Uterus (tissue), 4 donors: ENCODE results near the gene NUP88. TPM values are rescaled to one million over a fixed set of nuclear protein-coding genes. Genes with fewer than 3 reads are reported as not detected.
A peak's percentile ranks its signal among the peaks of the same experiment; 100 is the strongest.
"Not testable (repeated sequence)": the region's sequence is repeated elsewhere in the genome, so short reads cannot be mapped to it uniquely, and the experiment has no call there.

Source experiments
- DNase-seq, 2 donors: peaks; one replicate each; pipeline ENCODE4 v3.0.0-alpha.2; 2019 to 2020
- H3K27ac ChIP-seq, 2 donors: fragments of 200-600 bp; sonication (generic); 1 replicate in 1 of 2; 2 replicates in 1 of 2; pipeline ENCODE4 v1.5.1; 2016 to 2018
- H3K27me3 ChIP-seq, 2 donors: fragments of 200-600 bp; sonication (generic); one replicate each; pipeline ENCODE4 v1.5.1; 2018 to 2019; ENCODE audit warnings: control low read depth in 1 of 2
- H3K36me3 ChIP-seq, 2 donors: fragments of 200-600 bp; sonication (generic); one replicate each; pipeline ENCODE4 v1.5.1; 2019; ENCODE audit warnings: control low read depth in 1 of 2
- H3K4me1 ChIP-seq, 2 donors: fragments of 200-600 bp; sonication (generic); one replicate each; pipeline ENCODE4 v1.5.1; 2018 to 2019; ENCODE audit warnings: control low read depth in 1 of 2
- H3K4me3 ChIP-seq, 2 donors: fragments of 200-600 bp; sonication (generic); 1 replicate in 1 of 2; 2 replicates in 1 of 2; pipeline ENCODE4 v1.5.1; 2018 to 2019; ENCODE audit warnings: mild to moderate bottlenecking in 1 of 2
- H3K9me3 ChIP-seq, 2 donors: fragments of 200-600 bp; sonication (generic); one replicate each; pipeline ENCODE4 v1.5.1; 2019; ENCODE audit warnings: control low read depth in 1 of 2
- CTCF ChIP-seq, 4 experiments: fragments of 200-600 bp in 2 of 4; fragments of 450-650 bp in 2 of 4; sonication (generic) in 2 of 4; IDR thresholded peaks; one replicate each; pipeline ENCODE4 v1.5.1; 2016 to 2019; ENCODE audit warnings: antibody characterized with exemption in 4 of 4, mild to moderate bottlenecking in 2 of 4, moderate library complexity in 1 of 4
- POLR2A ChIP-seq, 2 donors: fragments of 450-650 bp; IDR thresholded peaks; one replicate each; pipeline ENCODE4 v1.6.1; 2016; ENCODE audit warnings: antibody characterized with exemption in 2 of 2, mild to moderate bottlenecking in 1 of 2, moderate library complexity in 1 of 2
- intact Hi-C: fragments of 100-400 bp; cut with DNase I; formaldehyde crosslinking; loops from one replicate; pipeline ENCODE4 v1.15.1; 2023; ENCODE audit warnings: low total_unique reads
- total RNA-seq, 4 donors: library from RNA; depleted of rRNA in 3 of 4; stranded (reverse); fragments of >200 nt in 3 of 4; gene quantifications; one replicate each; pipeline versions ENCODE4 v1.1.0 to v1.2.4, GENCODE V29; 2014 to 2023
- donor health status: DM: yes; HTN: yes; CAD: no.

NUP88 gene
- total RNA-seq, 4 donors from 2014 or later = 24.7 to 69.8 (median 52.3) TPM

- H3K36me3 ChIP-seq = no peaks in the 10 kb centered on the region
- intact Hi-C loops = no loop called here
- H3K27ac ChIP-seq = peak overlapping the region; percentile 67 to 69
Measured at GRCh38 chr17:5437721-5438317, 18.4 kb upstream of the NUP88 start.

GRCh38 chr17:5435781-5436315, 16.4 kb upstream of the NUP88 start:
- intact Hi-C loops, H3K27ac ChIP-seq, H3K9me3 ChIP-seq, H3K4me1 ChIP-seq, DNase-seq, H3K36me3 ChIP-seq, H3K4me3 ChIP-seq, H3K27me3 ChIP-seq: not testable (repeated sequence)

More at GRCh38 chr17:5437721-5438317, 18.4 kb upstream of the NUP88 start:
- no peak for DNase-seq
- Histone ChIP-seq H3K4me3 (peak overlapping the region; percentile 47 to 95), H3K9me3 (no peaks in the 10 kb centered on the region), H3K27me3 (no peaks in the 10 kb centered on the region), H3K4me1 (peaks cover 5 to 7% of the 10 kb centered on the region in 2 donors)
- TF ChIP-seq POLR2A (IDR thresholded peaks at IDR 0.05) (no peak), CTCF (IDR thresholded peaks at IDR 0.05) (no peak)

GRCh38 chr17:5434984-5435383, 15.5 kb upstream of the NUP88 start:
- TF ChIP-seq POLR2A (IDR thresholded peaks at IDR 0.05) = no peak
- TF ChIP-seq CTCF (IDR thresholded peaks at IDR 0.05) = no peak
- no peak overlapping the region for H3K4me3 ChIP-seq
- no peak overlapping the region for H3K27ac ChIP-seq
- no peaks in the 10 kb centered on the region for H3K27me3 ChIP-seq
- DNase-seq = no peak
- no peaks in the 10 kb centered on the region for H3K9me3 ChIP-seq
- no peaks in the 10 kb centered on the region for H3K36me3 ChIP-seq
- intact Hi-C loops = no loop called here
- H3K4me1 ChIP-seq = peaks cover 5 to 7% of the 10 kb centered on the region in 2 donors

GRCh38 chr17:5431949-5432556, 12.6 kb upstream of the NUP88 start:
- Histone ChIP-seq H3K36me3 (no peaks in the 10 kb centered on the region), H3K4me1 (no peaks in the 10 kb centered on the region), H3K9me3 (no peaks in the 10 kb centered on the region), H3K27me3 (no peaks in the 10 kb centered on the region), H3K4me3 (no peak overlapping the region), H3K27ac (no peak overlapping the region)
- TF ChIP-seq POLR2A (IDR thresholded peaks at IDR 0.05) (no peak), CTCF (IDR thresholded peaks at IDR 0.05) (no peak)
- no peak for DNase-seq
- intact Hi-C loops = no loop called here

- H3K27ac ChIP-seq, H3K4me3 ChIP-seq, intact Hi-C loops, H3K27me3 ChIP-seq, H3K9me3 ChIP-seq, H3K4me1 ChIP-seq, DNase-seq, H3K36me3 ChIP-seq: not testable (repeated sequence)
Measured at GRCh38 chr17:5431234-5431633, 11.8 kb upstream of the NUP88 start.

GRCh38 chr17:5430413-5430999, 11.0 kb upstream of the NUP88 start:
- Histone ChIP-seq H3K4me1 (no peaks in the 10 kb centered on the region), H3K27me3 (no peaks in the 10 kb centered on the region), H3K9me3 (no peaks in the 10 kb centered on the region), H3K27ac (no peak overlapping the region), H3K4me3 (no peak overlapping the region), H3K36me3 (no peaks in the 10 kb centered on the region)
- TF ChIP-seq CTCF (IDR thresholded peaks at IDR 0.05) (no peak), POLR2A (IDR thresholded peaks at IDR 0.05) (no peak)
- no peak for DNase-seq
- intact Hi-C loops = no loop called here
